NOMO-1 treated with dmso at 0.1 percent for 144 hours (cell line): ENCODE measurements around the gene BOLA1.
"Not testable (repeated sequence)": the region's sequence is repeated elsewhere in the genome, so short reads cannot be mapped to it uniquely, and the experiment has no call there.

ENCODE experiments used
- DNase-seq: peaks from one replicate; lab custom pipeline; 2025; ENCODE audit not compliant: unreplicated experiment; lab: John Stamatoyannopoulos, UW

The BOLA1 gene

GRCh38 chr1:149899460-149900284, at the start of gene BOLA1:
Gene BOLA1, plus strand, starts transcription at chr1:149899568. Its CDS starts 492 bp downstream, at chr1:149900060.
- peak; percentile 80 for DNase-seq

DNA sequence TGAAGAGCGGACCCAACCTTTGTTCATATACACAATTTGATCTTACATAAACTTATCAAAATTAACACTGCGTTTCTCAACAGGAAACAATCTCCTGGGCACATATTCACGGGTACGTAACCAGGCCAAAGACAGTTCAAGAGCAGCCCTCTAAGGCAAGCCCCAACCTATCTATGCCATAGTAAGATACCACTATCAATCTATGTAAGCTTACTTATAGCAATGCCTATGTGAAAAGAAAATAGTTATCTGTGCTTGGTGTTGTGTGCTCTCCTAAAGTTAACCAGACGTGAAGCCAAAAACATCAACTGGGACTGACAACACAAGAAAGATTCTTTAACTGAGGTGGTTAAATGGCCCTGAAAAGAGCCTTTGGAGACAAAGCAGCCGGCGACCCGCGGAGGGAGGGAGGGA, 49.4 kb upstream of the BOLA1 start:
- DNase-seq: no peak

DNA sequence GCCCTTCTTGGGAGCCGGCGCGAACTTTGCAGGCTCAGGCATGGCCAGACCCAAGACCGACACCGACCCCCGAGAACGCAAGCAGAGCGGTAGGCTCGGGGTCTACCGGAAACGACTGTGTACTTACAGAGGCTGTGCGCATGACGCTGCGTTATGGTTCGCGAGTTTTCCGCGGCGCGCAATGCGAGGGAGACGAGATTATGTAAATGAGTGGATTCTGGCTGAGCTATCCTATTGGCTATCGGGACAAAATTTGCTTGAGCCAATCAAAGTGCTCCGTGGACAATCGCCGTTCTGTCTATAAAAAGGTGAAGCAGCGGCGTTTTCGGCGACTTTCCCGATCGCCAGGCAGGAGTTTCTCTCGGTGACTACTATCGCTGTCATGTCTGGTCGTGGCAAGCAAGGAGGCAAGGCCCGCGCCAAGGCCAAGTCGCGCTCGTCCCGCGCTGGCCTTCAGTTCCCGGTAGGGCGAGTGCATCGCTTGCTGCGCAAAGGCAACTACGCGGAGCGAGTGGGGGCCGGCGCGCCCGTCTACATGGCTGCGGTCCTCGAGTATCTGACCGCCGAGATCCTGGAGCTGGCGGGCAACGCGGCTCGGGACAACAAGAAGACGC, 48.5 kb upstream of the BOLA1 start:
- not testable (repeated sequence) for DNase-seq

DNA sequence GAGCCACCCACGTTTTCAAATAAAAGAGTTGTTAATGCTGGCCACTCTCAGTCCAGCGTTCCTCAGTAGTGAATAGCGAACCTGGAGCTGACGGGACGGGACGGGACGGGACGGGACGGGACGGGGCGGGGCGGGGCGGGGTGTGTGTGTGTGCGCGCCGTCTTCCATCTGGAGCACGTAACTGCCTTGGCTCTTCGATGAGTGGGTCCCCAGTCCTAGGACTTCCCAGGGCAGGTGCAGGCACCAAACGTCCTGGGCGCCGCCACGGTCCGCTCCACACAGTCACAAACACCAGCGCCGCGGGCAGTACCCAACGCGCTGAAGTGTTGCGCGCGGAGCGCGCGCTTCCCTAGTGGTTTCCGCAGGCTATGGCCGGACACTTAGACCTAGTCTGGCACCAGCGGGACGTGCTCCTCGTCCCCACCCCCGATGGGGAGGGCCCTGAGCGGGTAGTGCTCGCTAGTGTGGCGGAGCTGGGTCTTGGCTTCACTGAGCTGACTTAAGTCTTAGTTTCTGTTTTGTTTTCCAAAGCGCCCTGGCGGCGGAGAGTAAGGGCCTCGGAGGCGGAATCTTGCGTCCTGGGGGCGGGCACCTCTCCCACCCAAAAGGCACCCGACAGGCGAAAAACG, 47.7 kb upstream of the BOLA1 start:
- DNase-seq: not testable (repeated sequence)

DNA sequence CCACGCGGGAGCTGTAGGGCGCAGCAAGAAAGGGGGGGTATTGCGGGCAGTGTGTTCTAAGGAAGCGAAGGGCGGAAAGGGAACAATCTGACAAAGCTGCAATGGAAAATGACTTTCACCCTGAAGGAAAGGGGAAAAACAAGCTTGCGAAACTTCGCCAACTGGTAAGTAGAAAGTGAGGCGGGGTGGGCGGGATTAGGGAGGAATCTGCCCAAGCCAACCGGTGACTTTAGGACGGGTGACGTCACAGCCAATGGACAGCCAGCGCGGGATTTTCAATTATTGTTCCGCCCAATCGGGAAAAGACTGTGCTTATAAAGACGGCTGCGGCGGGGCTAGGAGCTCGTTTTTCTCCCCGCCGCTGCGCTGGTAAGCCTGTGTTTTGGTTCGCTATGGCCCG, 47.1 kb upstream of the BOLA1 start:
- DNase-seq: not testable (repeated sequence)

DNA sequence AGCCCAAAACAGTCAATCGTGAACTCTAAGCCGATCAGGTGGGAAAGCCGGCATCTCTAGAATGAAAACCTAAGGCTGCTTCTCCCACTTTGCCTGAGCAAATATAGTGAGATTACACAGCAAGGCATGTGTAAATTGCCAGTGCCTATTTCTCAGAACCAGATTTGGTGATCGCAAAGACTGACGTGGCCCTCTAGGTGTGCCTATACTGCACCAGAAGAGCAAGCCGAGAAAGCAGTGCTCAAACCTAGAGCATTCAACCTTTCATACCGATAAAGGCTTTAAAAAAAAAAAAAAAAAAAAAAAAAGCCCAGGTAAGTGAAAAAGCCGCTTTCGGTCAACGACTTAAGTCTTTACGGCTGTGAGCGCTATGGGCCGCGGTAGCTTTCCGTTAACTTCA, 39.1 kb upstream of the BOLA1 start:
- DNase-seq: not testable (repeated sequence)

DNA sequence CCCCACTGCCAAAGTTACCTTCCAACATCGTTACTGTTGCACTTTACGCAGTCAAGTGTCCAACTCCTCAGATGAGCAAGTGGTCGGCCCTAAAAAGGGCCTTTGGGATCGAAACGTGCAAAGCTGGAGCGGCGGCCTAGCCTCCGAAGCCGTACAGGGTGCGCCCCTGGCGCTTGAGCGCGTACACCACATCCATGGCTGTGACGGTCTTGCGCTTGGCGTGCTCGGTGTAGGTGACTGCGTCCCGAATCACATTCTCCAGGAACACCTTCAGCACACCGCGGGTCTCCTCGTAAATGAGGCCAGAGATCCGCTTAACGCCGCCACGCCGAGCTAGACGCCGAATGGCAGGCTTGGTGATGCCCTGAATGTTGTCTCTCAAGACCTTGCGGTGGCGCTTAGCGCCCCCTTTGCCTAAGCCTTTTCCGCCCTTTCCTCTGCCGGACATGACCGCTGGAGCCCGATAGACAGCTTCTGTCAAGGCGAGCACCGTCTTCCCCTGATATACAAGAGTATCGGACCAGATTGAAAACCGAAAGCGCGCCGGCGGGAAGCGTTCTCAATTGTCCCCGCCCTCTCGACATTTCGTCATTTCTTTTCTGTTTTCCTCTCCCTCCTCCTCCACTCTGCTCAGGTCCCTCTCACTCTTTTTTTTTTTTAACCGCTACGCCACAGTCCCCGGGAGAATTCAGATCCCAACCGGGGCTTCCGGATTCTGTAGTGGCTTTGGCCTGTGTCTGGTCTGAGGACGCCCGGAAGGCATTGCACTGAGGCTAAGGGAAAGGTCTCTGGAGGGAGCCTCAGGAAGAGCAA, 38.5 kb upstream of the BOLA1 start:
- not testable (repeated sequence) for DNase-seq

DNA sequence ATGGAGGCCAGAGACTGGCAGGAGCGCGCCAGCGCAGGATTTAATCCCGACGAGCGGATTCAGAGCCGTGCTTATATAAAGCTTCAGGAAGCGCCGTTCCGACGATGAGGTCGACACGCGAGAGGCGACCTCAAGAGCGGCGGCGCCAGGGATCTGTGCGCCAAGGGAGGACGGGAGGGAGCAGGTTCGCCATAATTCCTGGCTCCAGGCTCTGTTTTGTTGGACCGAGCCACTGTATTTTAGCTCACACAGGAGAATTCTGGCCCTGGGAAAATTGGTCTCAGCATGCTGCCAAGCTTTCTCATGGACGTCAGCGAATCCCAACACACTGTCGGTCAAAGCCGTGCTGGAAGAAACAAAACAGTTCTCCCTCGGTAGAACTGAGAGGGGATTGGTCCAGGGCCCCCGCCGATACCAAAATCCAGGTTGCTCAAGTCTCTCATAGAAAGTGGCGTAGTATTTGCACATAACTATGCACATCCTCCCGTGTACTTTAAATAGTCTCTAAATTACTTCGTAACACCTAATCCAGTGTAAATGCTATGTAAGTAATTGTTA, 37.8 kb upstream of the BOLA1 start:
- not testable (repeated sequence) for DNase-seq

- DNase-seq: not testable (repeated sequence)
Observed at GRCh38 chr1:149866887-149867286, 32.5 kb upstream of the BOLA1 start.

DNA sequence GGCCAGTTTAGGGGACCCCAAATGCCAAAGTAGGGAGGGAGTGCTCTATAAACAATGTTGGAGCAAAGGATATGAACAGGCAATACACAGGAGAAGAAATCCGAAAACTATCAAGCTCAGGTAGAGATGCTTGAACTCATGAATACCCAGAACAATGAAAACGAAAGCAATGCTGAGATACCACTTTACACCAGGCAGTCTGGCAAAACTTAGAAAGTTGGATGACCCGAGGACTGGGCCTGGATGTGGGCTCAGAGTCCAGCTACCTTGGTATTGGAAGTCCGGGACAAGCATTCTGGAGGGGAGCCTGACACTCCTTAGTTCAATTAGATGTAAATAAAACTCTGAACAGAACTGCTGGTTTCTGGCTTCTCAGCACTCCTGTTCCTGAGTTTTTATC, 26.3 kb upstream of the BOLA1 start:
- not testable (repeated sequence) for DNase-seq

- no peak for DNase-seq
Observed at GRCh38 chr1:149877211-149877946, 22.0 kb upstream of the BOLA1 start.

GRCh38 chr1:149879556-149879955, 19.8 kb upstream of the BOLA1 start:
- DNase-seq: no peak

- no peak for DNase-seq
Observed at GRCh38 chr1:149881876-149882275, 17.5 kb upstream of the BOLA1 start.

GRCh38 chr1:149883598-149884247, 15.6 kb upstream of the BOLA1 start:
- DNase-seq: no peak

GRCh38 chr1:149884433-149885338, 14.7 kb upstream of the BOLA1 start:
- DNase-seq: peak; percentile 87

DNA sequence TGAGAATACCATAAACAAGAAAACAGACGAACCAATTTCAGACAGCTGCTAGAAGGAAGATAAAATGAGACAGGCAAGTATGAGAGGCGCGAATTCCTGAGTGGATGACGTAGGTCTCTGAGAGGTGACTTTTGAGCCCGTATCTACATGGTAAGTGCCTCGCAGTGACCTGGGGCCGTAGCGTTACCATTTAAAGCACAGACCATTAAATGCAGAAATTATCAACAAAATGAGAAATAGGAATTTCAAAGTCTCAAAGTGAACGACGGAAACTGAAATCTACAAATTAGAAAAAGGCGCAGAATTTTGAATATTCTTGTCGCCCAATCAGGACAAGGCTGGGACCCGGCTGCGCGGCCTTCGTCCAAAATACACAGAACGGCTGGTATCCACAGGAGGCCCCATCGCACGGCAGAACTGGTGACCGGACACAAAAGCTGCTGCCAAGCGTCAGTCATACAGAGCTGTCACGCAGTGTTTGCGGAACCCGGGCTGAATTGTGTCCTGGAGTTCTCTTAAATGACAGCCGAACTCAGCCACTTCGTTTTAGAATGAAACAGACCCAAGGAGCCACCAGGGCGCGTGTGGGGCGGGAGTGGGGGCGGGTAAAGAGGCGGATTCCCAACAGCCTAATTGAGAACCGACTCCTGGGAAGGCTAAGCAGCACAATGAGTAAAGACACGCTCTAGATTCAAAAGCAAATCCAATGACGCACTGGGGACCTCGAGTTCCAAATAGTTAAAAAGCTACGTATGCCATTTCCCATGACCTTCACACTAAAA, 13.8 kb upstream of the BOLA1 start:
- DNase-seq: peak; percentile 74

GRCh38 chr1:149886121-149886395, 13.3 kb upstream of the BOLA1 start:
- not testable (repeated sequence) for DNase-seq
